ENCODE measurements around the gene GNAT1. TPM values are rescaled to one million over a fixed set of nuclear protein-coding genes. Genes with fewer than 3 reads are reported as not detected.

GNAT1 gene
- not detected for polyA plus RNA-seq (ENCODE audit: insufficient read length in 4 of 4)

GRCh38 chr3:50190936-50191660 is at the start of gene GNAT1:
GNAT1 (plus strand) TSS chr3:50191610; CDS start chr3:50191726, 116 bp downstream.
- DNase-seq (ENCODE audit: low read depth in 4 of 4, low spot score in 3 of 4), result no peak

GRCh38 chr3:50146316-50146901 is 45.0 kb upstream of the GNAT1 start:
- no peak for DNase-seq (ENCODE audit: low read depth in 4 of 4, low spot score in 3 of 4)

- no peak for DNase-seq (ENCODE audit: low read depth in 4 of 4, low spot score in 3 of 4)
Measured at GRCh38 chr3:50147016-50147415, 44.4 kb upstream of the GNAT1 start.

GRCh38 chr3:50147447-50147846 is 44.0 kb upstream of the GNAT1 start:
- DNase-seq (ENCODE audit: low read depth in 4 of 4, low spot score in 3 of 4), result no peak

GRCh38 chr3:50147861-50148260 is 43.5 kb upstream of the GNAT1 start:
- no peak for DNase-seq (ENCODE audit: low read depth in 4 of 4, low spot score in 3 of 4)

- no peak for DNase-seq (ENCODE audit: low read depth in 4 of 4, low spot score in 3 of 4)
Measured at GRCh38 chr3:50150404-50150750, 41.0 kb upstream of the GNAT1 start.

- peak in 2 of 4 donors; percentile 79 to 85 for DNase-seq (ENCODE audit: low read depth in 4 of 4, low spot score in 3 of 4)
Measured at GRCh38 chr3:50150863-50151686, 40.3 kb upstream of the GNAT1 start.

- no peak for DNase-seq (ENCODE audit: low read depth in 4 of 4, low spot score in 3 of 4)
Measured at GRCh38 chr3:50151728-50152127, 39.7 kb upstream of the GNAT1 start.

- DNase-seq (ENCODE audit: low read depth in 4 of 4, low spot score in 3 of 4), result no peak
Measured at GRCh38 chr3:50153782-50154475, 37.5 kb upstream of the GNAT1 start.

- no peak for DNase-seq (ENCODE audit: low read depth in 4 of 4, low spot score in 3 of 4)
Measured at GRCh38 chr3:50154476-50154839, 37.0 kb upstream of the GNAT1 start.

- no peak for DNase-seq (ENCODE audit: low read depth in 4 of 4, low spot score in 3 of 4)
Measured at GRCh38 chr3:50154840-50155490, 36.4 kb upstream of the GNAT1 start, which contains the start of gene SEMA3F. SEMA3F (plus strand) TSS chr3:50155324; CDS start chr3:50159623, 4,299 bp downstream.

- DNase-seq (ENCODE audit: low read depth in 4 of 4, low spot score in 3 of 4), result no peak
Measured at GRCh38 chr3:50155491-50155878, 35.9 kb upstream of the GNAT1 start.

- DNase-seq (ENCODE audit: low read depth in 4 of 4, low spot score in 3 of 4), result no peak
Measured at GRCh38 chr3:50155891-50156290, 35.5 kb upstream of the GNAT1 start.

GRCh38 chr3:50156549-50157493 is 34.6 kb upstream of the GNAT1 start:
- no peak for DNase-seq (ENCODE audit: low read depth in 4 of 4, low spot score in 3 of 4)

GRCh38 chr3:50157827-50158529 is 33.4 kb upstream of the GNAT1 start:
- DNase-seq (ENCODE audit: low read depth in 4 of 4, low spot score in 3 of 4), result no peak

- DNase-seq (ENCODE audit: low read depth in 4 of 4, low spot score in 3 of 4), result no peak
Measured at GRCh38 chr3:50158530-50159146, 32.8 kb upstream of the GNAT1 start.

- no peak for DNase-seq (ENCODE audit: low read depth in 4 of 4, low spot score in 3 of 4)
Measured at GRCh38 chr3:50160561-50160983, 30.8 kb upstream of the GNAT1 start.

- DNase-seq (ENCODE audit: low read depth in 4 of 4, low spot score in 3 of 4), result no peak
Measured at GRCh38 chr3:50161320-50161719, 30.1 kb upstream of the GNAT1 start.
